HL-60 (cell line): ENCODE results near the gene SAG.
A peak's percentile ranks its signal among the peaks of the same experiment; 100 is the strongest.

Experiments used
- GABPA ChIP-seq: IDR thresholded peaks from 2 replicates; pipeline ENCODE4 v1.6.1; 2012; ENCODE audit warnings: low read depth
- POLR2AphosphoS5 ChIP-seq: IDR thresholded peaks from 2 replicates; pipeline ENCODE4 v1.6.1; 2012; ENCODE audit warnings: low read depth
- SPI1 ChIP-seq: IDR thresholded peaks from 2 replicates; pipeline ENCODE4 v1.6.1; 2012; ENCODE audit warnings: low read depth, mild to moderate bottlenecking, borderline replicate concordance
- TF ChIP-seq, protein P1 (sequence below): IDR thresholded peaks from 2 replicates; pipeline ENCODE4 v1.6.1; 2012; ENCODE audit warnings: low read depth; ENCODE audit not compliant: insufficient replicate concordance
- TF ChIP-seq, protein P2 (sequence below): IDR thresholded peaks from one replicate; pipeline ENCODE4 v1.5.1; 2011; ENCODE audit warnings: low read length, control low read depth, inconsistent platforms; ENCODE audit not compliant: insufficient read depth

DNA sequence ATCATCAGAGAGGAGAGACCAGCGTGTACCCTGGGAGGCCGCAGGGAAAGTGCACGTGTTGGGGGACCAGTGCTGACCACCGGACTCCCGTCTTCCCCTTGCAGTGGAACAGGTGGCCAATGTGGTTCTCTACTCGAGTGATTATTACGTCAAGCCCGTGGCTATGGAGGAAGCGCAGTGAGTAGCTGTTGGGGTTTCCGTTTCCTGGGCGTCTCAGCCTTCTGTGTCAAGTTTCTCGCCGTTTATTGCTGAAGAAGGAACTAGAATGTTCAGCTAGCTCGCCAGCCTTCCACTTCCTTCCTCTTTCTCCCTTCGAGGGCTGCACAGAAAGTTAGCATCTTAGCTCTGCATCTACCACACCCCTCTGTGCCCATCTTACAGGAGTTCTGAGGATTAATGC is 23.9 kb downstream of the SAG start:
- TF ChIP-seq POLR2AphosphoS5 (peak; percentile 95), GABPA (peak; percentile 83), SPI1 (peak; percentile 96)
- TF ChIP-seq, protein P1, sequence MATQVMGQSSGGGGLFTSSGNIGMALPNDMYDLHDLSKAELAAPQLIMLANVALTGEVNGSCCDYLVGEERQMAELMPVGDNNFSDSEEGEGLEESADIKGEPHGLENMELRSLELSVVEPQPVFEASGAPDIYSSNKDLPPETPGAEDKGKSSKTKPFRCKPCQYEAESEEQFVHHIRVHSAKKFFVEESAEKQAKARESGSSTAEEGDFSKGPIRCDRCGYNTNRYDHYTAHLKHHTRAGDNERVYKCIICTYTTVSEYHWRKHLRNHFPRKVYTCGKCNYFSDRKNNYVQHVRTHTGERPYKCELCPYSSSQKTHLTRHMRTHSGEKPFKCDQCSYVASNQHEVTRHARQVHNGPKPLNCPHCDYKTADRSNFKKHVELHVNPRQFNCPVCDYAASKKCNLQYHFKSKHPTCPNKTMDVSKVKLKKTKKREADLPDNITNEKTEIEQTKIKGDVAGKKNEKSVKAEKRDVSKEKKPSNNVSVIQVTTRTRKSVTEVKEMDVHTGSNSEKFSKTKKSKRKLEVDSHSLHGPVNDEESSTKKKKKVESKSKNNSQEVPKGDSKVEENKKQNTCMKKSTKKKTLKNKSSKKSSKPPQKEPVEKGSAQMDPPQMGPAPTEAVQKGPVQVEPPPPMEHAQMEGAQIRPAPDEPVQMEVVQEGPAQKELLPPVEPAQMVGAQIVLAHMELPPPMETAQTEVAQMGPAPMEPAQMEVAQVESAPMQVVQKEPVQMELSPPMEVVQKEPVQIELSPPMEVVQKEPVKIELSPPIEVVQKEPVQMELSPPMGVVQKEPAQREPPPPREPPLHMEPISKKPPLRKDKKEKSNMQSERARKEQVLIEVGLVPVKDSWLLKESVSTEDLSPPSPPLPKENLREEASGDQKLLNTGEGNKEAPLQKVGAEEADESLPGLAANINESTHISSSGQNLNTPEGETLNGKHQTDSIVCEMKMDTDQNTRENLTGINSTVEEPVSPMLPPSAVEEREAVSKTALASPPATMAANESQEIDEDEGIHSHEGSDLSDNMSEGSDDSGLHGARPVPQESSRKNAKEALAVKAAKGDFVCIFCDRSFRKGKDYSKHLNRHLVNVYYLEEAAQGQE = no peak
- TF ChIP-seq, protein P2, sequence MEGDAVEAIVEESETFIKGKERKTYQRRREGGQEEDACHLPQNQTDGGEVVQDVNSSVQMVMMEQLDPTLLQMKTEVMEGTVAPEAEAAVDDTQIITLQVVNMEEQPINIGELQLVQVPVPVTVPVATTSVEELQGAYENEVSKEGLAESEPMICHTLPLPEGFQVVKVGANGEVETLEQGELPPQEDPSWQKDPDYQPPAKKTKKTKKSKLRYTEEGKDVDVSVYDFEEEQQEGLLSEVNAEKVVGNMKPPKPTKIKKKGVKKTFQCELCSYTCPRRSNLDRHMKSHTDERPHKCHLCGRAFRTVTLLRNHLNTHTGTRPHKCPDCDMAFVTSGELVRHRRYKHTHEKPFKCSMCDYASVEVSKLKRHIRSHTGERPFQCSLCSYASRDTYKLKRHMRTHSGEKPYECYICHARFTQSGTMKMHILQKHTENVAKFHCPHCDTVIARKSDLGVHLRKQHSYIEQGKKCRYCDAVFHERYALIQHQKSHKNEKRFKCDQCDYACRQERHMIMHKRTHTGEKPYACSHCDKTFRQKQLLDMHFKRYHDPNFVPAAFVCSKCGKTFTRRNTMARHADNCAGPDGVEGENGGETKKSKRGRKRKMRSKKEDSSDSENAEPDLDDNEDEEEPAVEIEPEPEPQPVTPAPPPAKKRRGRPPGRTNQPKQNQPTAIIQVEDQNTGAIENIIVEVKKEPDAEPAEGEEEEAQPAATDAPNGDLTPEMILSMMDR = no peak
